ENCODE results near the gene SH3TC1. TPM values are rescaled to one million over a fixed set of nuclear protein-coding genes. Genes with fewer than 3 reads are reported as not detected.

The SH3TC1 gene
- total and polyA plus RNA-seq, 4 experiments from 2014 or later: 7.9 to 41.3 (median 25.7) TPM

GRCh38 chr4:8283631-8284121 lies 84.6 kb downstream of the SH3TC1 start:
- H3K4me3 Mint-ChIP-seq: no peak overlapping the region
- no peaks in the 10 kb centered on the region for H3K9me3 Mint-ChIP-seq
- POLR2A ChIA-PET (ENCODE audit: partially characterized antibody): no interaction called here
- no peak for DNase-seq
- H3K27ac Mint-ChIP-seq: no peak overlapping the region
- peaks cover 0 to 2% (median 0%) of the 10 kb centered on the region in 4 donors for H3K4me1 Mint-ChIP-seq
- H3K9me3 ChIP-seq (ENCODE audit: control insufficient read depth in 1 of 2, low read length in 2 of 2): no peaks in the 10 kb centered on the region
- intact Hi-C loops (cut with micrococcal nuclease): no loop called here
- CTCF ChIA-PET (ENCODE audit: partially characterized antibody): no interaction called here
- peaks cover 0 to 2% of the 10 kb centered on the region in 2 donors for H3K27me3 Mint-ChIP-seq
- H3K4me1 ChIP-seq (ENCODE audit: insufficient read depth, low read length): no peaks in the 10 kb centered on the region
- no peak overlapping the region for H3K27ac ChIP-seq (ENCODE audit: low read depth, low read length)
- H3K27me3 ChIP-seq (ENCODE audit: insufficient read depth, low read length): no peaks in the 10 kb centered on the region
- H3K36me3 Mint-ChIP-seq: no peaks in the 10 kb centered on the region
- H3K36me3 ChIP-seq (ENCODE audit: insufficient read depth, low read length): no peaks in the 10 kb centered on the region
- H3K4me3 ChIP-seq (ENCODE audit: low read length in 2 of 2): no peak overlapping the region

DNA sequence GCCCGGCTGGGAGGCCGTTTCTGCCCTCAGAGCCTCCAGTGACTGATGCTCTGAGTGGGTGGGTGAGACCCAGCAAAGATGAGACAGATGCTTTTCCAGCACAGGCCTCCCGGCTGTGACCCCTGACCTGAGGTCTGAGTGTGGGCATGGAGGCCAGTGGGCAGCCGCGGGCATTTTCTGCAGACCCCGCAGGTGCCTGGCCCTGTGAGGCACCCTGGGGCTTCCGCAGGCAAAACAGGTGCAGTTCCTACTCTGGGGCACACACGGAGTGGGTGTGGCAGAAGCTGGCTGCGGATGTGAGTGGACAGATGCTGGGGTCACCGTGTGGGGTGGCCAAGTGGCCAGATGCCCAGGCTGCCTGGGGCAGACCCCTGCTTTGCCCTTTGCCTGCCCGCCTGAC lies 85.3 kb downstream of the SH3TC1 start:
- Mint-ChIP-seq H3K4me1 (peaks cover 0 to 2% (median 0%) of the 10 kb centered on the region in 4 donors), H3K27me3 (peaks cover 0 to 2% of the 10 kb centered on the region in 2 donors), H3K9me3 (no peaks in the 10 kb centered on the region), H3K36me3 (no peaks in the 10 kb centered on the region), H3K27ac (no peak overlapping the region), H3K4me3 (no peak overlapping the region)
- ChIA-PET POLR2A (ENCODE audit: partially characterized antibody) (no interaction called here), CTCF (ENCODE audit: partially characterized antibody) (no interaction called here)
- H3K9me3 ChIP-seq (ENCODE audit: control insufficient read depth in 1 of 2, low read length in 2 of 2): no peaks in the 10 kb centered on the region
- H3K4me3 ChIP-seq (ENCODE audit: low read length in 2 of 2): no peak overlapping the region
- H3K27ac ChIP-seq (ENCODE audit: low read depth, low read length): no peak overlapping the region
- no peaks in the 10 kb centered on the region for H3K4me1 ChIP-seq (ENCODE audit: insufficient read depth, low read length)
- DNase-seq: no peak
- H3K27me3 ChIP-seq (ENCODE audit: insufficient read depth, low read length): no peaks in the 10 kb centered on the region
- intact Hi-C loops (cut with micrococcal nuclease): no loop called here
- no peaks in the 10 kb centered on the region for H3K36me3 ChIP-seq (ENCODE audit: insufficient read depth, low read length)

- H3K36me3 ChIP-seq (ENCODE audit: insufficient read depth, low read length): no peaks in the 10 kb centered on the region
- ChIA-PET POLR2A (ENCODE audit: partially characterized antibody) (no interaction called here), CTCF (ENCODE audit: partially characterized antibody) (no interaction called here)
- no peak for DNase-seq
- H3K36me3 Mint-ChIP-seq: no peaks in the 10 kb centered on the region
- intact Hi-C loops (cut with micrococcal nuclease): no loop called here
- no peaks in the 10 kb centered on the region for H3K27me3 ChIP-seq (ENCODE audit: insufficient read depth, low read length)
- H3K9me3 ChIP-seq (ENCODE audit: control insufficient read depth in 1 of 2, low read length in 2 of 2): no peaks in the 10 kb centered on the region
- no peaks in the 10 kb centered on the region for H3K9me3 Mint-ChIP-seq
- no peak overlapping the region for H3K27ac ChIP-seq (ENCODE audit: low read depth, low read length)
- no peak overlapping the region for H3K27ac Mint-ChIP-seq
- no peaks in the 10 kb centered on the region for H3K4me1 ChIP-seq (ENCODE audit: insufficient read depth, low read length)
- H3K4me3 ChIP-seq (ENCODE audit: low read length in 2 of 2): no peak overlapping the region
- no peak overlapping the region for H3K4me3 Mint-ChIP-seq
- peaks cover 0 to 2% of the 10 kb centered on the region in 2 donors for H3K27me3 Mint-ChIP-seq
- H3K4me1 Mint-ChIP-seq: peaks cover 0 to 2% (median 0%) of the 10 kb centered on the region in 4 donors
Observed at GRCh38 chr4:8285143-8285975, 86.3 kb downstream of the SH3TC1 start.

GRCh38 chr4:8285976-8286718 lies 87.1 kb downstream of the SH3TC1 start:
- no peak overlapping the region for H3K27ac Mint-ChIP-seq
- H3K36me3 Mint-ChIP-seq: no peaks in the 10 kb centered on the region

GRCh38 chr4:8286719-8287342 lies 87.7 kb downstream of the SH3TC1 start:
- H3K36me3 ChIP-seq (ENCODE audit: insufficient read depth, low read length): no peaks in the 10 kb centered on the region
- H3K36me3 Mint-ChIP-seq: no peaks in the 10 kb centered on the region
- POLR2A ChIA-PET (ENCODE audit: partially characterized antibody): no interaction called here
- intact Hi-C loops (cut with micrococcal nuclease): no loop called here
- H3K4me3 ChIP-seq (ENCODE audit: low read length in 2 of 2): no peak overlapping the region
- H3K4me3 Mint-ChIP-seq: no peak overlapping the region
- no peak for DNase-seq
- H3K27ac ChIP-seq (ENCODE audit: low read depth, low read length): no peak overlapping the region
- H3K27me3 ChIP-seq (ENCODE audit: insufficient read depth, low read length): no peaks in the 10 kb centered on the region
- no peaks in the 10 kb centered on the region for H3K9me3 ChIP-seq (ENCODE audit: control insufficient read depth in 1 of 2, low read length in 2 of 2)
- H3K4me1 Mint-ChIP-seq: peaks cover 0 to 2% (median 0%) of the 10 kb centered on the region in 4 donors
- no peak overlapping the region for H3K27ac Mint-ChIP-seq
- peaks cover 0 to 2% of the 10 kb centered on the region in 2 donors for H3K27me3 Mint-ChIP-seq
- CTCF ChIA-PET (ENCODE audit: partially characterized antibody): no interaction called here
- no peaks in the 10 kb centered on the region for H3K9me3 Mint-ChIP-seq
- no peaks in the 10 kb centered on the region for H3K4me1 ChIP-seq (ENCODE audit: insufficient read depth, low read length)

More at GRCh38 chr4:8285976-8286718, 87.1 kb downstream of the SH3TC1 start:
- H3K36me3 ChIP-seq (ENCODE audit: insufficient read depth, low read length): no peaks in the 10 kb centered on the region
- Mint-ChIP-seq H3K9me3 (no peaks in the 10 kb centered on the region), H3K4me3 (no peak overlapping the region), H3K4me1 (peaks cover 0 to 2% (median 0%) of the 10 kb centered on the region in 4 donors), H3K27me3 (peaks cover 0 to 2% of the 10 kb centered on the region in 2 donors)
- intact Hi-C loops (cut with micrococcal nuclease): no loop called here
- H3K4me3 ChIP-seq (ENCODE audit: low read length in 2 of 2): no peak overlapping the region
- H3K4me1 ChIP-seq (ENCODE audit: insufficient read depth, low read length): no peaks in the 10 kb centered on the region
- no peak for DNase-seq
- no peak overlapping the region for H3K27ac ChIP-seq (ENCODE audit: low read depth, low read length)
- H3K27me3 ChIP-seq (ENCODE audit: insufficient read depth, low read length): no peaks in the 10 kb centered on the region
- ChIA-PET POLR2A (ENCODE audit: partially characterized antibody) (no interaction called here), CTCF (ENCODE audit: partially characterized antibody) (no interaction called here)
- no peaks in the 10 kb centered on the region for H3K9me3 ChIP-seq (ENCODE audit: control insufficient read depth in 1 of 2, low read length in 2 of 2)

DNA sequence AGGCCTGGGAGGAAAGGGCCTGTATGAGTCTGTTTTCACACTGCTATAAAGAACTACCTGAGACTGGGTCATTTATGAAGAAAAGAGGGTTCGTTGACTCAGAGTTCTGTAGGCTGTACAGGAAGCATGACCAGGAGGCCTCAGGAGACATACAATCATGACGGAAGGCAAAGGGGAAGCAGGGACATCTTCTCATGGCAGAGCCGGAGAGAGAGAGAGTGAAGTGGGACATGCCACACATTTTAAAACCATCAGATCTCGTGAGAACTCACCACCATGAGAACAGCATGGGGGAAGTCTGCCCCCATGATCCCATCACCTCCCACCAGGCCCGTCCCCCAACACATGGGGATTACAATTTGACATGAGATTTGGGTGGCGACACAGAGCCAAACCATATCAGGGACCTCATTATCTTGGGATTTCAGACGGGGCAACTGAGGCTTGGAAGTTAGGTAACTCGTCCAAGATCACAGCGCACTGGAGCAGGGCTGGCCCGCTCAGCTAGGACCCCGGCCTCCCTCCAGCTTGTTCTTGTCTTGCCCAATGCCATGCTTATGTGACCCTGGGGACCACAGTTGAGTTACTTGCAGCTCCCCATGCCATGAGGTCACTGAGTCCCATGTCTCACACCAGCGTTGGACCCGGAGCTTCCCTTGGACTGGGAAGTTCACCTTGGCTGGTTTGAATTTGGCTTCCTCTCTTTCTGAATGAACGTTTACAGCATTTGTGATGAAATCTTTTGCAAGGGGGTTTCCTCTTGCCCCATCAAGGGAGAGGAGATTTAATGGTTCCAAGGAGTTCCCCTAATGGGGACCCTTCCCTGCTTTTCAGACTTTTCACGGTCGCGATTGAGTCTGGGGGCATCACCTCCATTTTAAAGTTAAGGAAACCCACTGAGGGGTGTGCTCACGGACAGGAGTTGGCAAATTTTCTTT lies 88.5 kb downstream of the SH3TC1 start:
- H3K4me3 Mint-ChIP-seq: no peak overlapping the region
- peaks cover 0 to 2% of the 10 kb centered on the region in 2 donors for H3K27me3 Mint-ChIP-seq
- Histone ChIP-seq H3K4me3 (ENCODE audit: low read length in 2 of 2) (no peak overlapping the region), H3K9me3 (ENCODE audit: control insufficient read depth in 1 of 2, low read length in 2 of 2) (no peaks in the 10 kb centered on the region), H3K27ac (ENCODE audit: low read depth, low read length) (no peak overlapping the region), H3K27me3 (ENCODE audit: insufficient read depth, low read length) (no peaks in the 10 kb centered on the region), H3K4me1 (ENCODE audit: insufficient read depth, low read length) (no peaks in the 10 kb centered on the region), H3K36me3 (ENCODE audit: insufficient read depth, low read length) (no peaks in the 10 kb centered on the region)
- ChIA-PET CTCF (ENCODE audit: partially characterized antibody) (no interaction called here), POLR2A (ENCODE audit: partially characterized antibody) (no interaction called here)
- no peak for DNase-seq
- peak overlapping the region in 1 of 7 donors; percentile 75 for H3K27ac Mint-ChIP-seq
- H3K9me3 Mint-ChIP-seq: no peaks in the 10 kb centered on the region
- no peaks in the 10 kb centered on the region for H3K36me3 Mint-ChIP-seq
- H3K4me1 Mint-ChIP-seq: peaks cover 0 to 2% (median 0%) of the 10 kb centered on the region in 4 donors
- intact Hi-C loops (cut with micrococcal nuclease): no loop called here
